HG02840 (cell line): ENCODE measurements around the gene SEC11C.
A peak's percentile ranks its signal among the peaks of the same experiment; 100 is the strongest.
"Not testable (repeated sequence)": the region's sequence is repeated elsewhere in the genome, so short reads cannot be mapped to it uniquely, and the experiment has no call there.

Source experiments
- ATAC-seq: cut with Tn5 transposase; IDR thresholded peaks from one replicate; pipeline ENCODE4 v1.9.1; 2021; ENCODE audit warnings: mild to moderate bottlenecking, moderate library complexity, moderate number of reproducible peaks; ENCODE audit not compliant: unreplicated experiment, low FRiP score

Gene SEC11C

DNA sequence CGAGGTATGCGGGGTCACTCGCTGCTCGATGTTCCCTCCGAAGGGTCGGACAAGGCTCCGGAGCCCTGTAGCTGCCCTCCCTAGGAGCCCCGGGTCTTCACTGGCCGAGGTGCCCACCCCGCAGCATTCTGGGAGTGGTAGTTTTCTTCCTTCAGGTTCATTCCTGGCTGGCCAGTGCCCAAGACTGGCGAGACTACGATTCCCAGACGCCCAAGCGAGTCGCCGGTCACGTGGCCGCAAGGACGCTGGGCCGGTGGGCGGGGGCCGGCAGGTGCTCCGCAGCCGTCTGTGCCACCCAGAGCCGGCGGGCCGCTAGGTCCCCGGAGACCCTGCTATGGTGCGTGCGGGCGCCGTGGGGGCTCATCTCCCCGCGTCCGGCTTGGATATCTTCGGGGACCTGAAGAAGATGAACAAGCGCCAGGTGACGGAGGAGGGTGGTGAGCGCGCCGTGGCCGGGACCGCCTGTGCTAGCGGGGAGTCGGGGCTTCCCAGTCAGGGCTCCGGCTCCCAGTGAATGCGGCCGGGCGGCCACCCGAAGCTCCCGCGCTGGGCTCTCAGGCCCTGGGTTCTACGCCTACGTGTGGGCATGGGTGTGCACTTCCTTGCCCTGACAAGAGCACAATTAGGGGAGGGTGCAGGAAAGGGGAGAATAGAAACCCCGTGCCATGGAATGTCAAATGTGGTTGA is at the start of gene SEC11C:
Gene SEC11C, plus strand, starts transcription at position 270 of the 687 bp plus-strand sequence. Its CDS starts 65 bp downstream, at position 335.
- peak; percentile 82 for ATAC-seq

DNA sequence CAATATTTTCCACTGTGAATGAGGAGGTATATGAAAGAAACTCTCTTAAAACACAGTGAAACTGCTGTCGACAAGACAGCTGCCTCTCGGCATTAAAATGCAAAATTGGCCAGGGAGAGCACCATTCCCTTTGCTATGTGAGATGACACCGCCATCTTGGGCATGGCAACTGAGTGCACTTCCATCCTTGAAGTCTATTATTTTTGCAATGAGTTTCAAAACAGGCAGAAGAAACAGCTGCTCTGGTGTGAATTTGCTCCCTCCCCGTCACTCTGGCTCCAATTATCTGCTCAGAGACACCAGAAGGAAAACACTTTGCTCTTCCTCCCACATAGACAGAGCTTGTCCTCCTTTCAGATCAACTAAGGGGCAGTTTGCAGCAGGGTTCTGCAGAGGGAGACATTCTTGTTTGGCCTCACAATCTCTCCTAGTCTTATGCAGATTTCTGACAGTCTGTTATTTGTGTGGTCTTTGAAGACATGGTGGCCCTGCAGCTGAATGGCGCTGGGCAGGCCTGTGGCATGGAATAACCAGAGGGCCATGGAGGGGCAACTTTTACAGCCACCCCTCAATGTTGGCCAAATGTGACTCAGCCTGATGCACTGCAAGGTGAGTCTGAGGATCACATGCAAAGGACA is 48.6 kb upstream of the SEC11C start:
- no peak for ATAC-seq

DNA sequence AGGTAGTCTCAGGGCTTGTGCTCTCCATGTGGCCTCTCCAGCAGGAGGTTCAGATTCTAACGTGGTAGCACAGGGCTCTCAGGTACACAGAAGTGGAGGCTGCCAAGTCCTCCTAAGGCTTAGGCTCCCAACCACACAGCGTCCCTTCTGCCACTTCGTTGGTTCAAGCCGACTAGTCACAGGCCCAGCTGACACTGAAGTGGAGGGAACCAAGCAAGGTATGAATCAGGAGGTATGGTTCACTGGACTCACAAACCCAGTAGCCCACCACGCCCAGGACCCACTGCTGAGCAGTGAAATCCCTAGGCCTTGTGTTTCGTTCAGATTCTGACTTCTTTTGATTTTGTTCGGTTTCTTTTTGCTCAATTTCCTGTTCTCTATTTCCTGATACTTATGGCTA is 46.0 kb upstream of the SEC11C start:
- no peak for ATAC-seq

DNA sequence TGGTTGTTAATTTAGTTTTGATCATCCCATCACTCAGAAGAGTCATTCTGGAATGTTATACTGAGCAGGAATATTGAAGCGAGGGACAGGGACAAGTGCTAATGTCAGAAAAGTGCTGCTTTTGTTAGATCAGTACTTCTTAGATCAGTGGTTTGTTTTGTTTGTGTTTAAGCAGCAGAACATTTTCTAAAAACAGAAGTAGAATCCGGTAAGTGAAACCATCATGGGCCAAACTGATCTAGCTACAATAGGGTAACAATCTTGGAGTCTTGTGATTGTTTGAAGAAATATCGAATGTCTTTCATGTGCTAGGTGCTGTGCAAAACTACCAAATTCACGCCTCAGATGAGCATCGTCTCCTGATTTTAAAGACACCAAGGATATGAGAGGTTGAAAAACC is 45.1 kb upstream of the SEC11C start:
- ATAC-seq: no peak

DNA sequence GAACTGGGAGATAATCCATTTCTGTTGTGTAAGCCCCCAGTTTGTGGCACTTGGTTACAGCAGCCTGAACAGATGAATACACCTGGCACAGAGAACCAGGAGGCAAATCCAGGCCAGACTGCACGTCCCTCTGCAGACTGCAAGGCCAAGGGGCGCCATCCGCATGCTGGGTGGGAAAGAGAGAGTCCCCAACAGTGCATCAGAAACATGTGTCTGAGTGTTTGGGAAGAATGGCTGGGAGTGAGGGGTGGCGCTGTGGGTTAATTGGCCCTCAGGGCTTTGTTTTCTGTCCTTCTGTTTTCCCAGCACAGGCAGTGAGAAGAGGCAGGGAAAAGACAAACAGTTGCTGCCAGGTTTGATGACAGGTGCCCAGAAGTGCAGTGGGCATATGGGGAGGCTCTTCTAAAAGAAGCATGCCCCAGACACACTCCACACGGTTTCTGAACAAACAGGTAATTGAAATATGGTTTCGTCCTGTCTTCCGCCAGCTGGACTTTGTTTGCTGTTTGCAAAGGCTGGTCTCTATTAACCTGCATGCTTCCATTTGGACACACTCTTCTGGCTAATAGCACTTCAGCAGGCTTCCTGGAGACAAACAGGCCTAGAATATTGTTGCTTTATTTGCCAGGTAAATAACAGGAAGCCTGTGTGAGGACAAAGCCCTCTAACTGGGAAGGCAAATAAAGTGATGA is 43.4 kb upstream of the SEC11C start:
- ATAC-seq: no peak

DNA sequence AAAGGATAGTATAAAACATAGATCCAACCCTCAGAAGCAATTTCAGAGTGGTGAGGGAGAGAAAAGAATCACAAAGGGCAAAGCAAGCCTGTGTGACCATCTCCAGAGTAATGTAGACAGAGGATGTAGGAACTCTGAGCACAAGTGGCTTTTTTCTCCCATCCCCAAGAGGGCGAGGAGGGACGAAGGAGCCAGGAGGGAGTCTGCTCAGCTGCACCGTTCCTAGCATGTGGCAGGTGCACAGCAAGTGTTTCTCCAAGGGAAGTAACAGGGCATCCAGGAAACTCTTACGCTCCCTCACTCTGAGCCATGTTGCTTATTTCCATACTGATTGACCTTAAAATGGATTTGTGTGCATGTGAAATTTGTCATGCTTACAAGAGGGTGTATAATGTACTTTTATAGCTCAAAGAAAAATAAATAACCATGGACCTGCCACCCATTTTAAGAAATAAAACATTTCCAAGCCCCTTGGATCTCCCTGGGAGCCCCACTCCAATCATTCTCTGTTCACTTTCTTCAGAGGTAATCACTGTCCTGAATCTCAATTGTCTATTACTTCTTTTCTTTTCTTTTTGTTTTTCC is 37.8 kb upstream of the SEC11C start:
- no peak for ATAC-seq

DNA sequence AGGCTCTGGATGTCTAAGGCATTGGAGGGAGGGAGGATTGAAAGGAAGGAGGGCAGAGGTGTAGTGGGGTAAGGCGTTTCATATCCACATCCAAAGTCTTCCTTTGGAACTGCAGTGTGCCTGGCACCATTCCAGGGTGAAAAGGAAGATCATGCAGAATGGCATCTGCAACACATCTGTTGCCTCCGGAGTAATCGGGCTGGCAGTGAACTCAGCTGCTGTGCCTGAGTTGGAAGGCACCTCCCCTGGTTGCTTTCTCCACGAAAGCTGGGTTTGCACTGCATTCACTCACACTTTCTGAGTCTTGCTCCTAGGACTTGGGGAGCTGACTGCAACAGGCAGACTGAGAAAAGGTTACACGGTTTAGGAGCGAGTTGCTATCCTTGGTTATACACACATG is 30.3 kb upstream of the SEC11C start:
- ATAC-seq: no peak

DNA sequence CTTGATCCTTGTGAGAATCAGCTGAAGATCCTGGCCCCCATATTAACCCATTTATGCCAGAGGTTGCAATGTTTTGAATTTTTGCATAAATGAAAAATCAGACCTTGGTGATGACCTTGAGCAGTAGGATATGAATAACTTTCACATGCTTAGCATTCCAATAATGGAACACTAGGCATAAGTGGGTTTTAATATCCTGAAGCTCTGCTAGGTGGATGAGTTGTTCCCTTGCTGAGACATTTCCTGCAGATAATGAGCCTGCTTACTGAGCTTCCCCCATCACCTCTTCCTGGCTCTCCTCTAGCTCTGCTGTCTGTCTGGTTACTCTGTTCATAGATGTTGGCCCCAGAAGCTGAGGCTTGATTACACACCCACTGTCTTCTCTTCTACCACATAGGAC is 25.5 kb upstream of the SEC11C start:
- no peak for ATAC-seq

DNA sequence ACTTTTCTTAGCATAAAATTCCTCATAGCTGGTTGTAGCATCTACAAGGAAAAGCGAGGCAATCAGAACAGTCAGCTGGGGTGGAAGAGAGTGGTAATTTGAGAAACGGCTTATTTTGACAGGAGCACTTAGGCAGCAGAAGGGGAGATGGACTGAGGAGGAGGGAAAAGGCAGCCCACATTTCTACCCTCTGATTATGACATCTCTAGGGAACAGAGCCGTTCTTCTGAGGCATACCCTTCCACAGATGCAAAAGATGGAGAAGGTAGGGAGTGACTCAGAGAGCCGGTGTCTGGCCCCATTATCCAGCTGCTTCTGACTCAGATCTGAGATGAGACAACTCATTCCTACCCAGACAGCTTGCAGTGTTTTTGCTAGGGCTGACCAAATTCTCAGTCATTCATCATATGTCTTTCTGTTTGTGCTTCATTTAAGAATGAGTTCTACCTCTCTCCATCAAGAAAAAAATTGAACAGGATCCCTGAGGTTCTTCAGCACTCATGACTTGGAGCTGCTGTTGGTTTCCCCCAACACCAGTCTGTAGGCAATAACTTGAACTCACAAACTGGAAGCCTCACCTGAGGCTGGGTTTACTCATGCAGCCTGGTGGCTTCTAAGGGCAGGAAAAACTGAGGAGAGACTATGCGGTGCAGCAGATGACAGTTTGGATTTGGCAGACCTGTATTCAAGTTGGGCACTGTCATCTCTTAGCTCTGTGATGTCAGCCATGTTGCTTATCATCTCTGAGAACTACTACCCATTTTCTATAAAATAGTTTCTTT is 15.9 kb upstream of the SEC11C start:
- no peak for ATAC-seq

DNA sequence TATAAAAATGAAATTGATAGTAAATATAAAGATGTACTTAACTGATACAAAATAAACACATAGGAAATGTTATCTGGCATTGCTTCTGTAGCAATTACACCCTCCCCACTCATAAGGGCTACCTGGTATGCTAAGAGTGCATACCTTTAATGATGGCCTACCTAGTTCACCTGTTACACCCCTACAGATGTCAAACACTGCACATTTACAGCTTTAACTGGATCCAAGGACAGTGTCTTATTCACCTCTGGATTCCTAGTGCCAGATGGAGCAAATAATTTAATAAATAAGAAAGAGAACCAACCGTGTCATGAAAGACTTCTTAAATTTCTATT is 15.3 kb upstream of the SEC11C start:
- no peak for ATAC-seq

DNA sequence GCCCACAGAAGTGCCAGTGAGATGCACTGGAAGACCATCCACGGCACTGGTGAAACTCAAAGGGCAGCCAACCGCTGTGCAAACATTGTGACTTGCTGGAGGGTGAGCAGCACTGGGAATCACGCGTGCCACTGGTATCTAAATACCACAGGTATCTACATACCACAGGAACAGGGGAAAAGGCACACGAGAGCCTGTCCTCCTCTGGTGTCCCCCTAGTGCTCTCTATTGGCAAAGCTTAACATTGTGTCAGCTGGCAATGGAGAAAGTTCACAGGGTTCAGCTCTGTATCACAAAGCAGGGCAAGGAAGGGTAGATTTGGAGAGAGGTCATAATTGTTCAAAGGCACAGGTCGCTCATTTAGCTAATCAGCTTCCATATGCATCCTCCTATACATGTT is 12.6 kb upstream of the SEC11C start:
- no peak for ATAC-seq

DNA sequence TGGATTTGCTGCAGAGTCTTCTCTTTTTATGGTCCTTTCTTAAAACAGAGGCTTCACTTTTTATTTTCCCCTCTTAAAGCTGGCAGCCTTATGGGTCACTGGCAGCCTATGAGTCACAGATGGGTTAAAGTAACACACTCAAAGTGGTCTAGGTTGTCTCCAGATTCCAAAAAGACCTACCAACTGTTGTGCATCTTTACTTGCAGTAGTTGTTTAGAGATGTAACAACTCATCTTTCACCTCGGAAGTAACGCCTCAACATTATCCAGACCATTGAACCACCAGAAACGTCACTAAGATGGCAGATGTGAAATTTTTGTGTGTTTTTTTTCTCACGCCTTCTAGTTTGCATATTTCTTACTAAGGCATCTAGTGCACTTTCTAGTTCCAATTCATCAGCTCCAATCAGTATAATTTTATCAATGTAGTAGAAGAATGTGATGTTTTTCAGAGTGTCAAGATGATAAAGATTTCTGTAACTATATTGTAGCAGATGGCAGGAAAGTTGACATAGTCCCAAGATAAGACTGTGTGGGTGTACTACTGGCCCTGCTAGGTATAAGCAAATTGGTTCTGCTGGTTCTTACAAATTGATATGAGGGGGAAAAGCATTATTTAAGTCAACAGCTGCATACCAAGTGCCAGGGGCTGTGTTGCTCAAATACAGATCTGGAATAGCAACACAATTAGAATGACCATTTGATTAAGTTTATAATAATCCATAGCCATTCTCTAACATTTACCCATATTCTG is 9.6 kb upstream of the SEC11C start:
- no peak for ATAC-seq

DNA sequence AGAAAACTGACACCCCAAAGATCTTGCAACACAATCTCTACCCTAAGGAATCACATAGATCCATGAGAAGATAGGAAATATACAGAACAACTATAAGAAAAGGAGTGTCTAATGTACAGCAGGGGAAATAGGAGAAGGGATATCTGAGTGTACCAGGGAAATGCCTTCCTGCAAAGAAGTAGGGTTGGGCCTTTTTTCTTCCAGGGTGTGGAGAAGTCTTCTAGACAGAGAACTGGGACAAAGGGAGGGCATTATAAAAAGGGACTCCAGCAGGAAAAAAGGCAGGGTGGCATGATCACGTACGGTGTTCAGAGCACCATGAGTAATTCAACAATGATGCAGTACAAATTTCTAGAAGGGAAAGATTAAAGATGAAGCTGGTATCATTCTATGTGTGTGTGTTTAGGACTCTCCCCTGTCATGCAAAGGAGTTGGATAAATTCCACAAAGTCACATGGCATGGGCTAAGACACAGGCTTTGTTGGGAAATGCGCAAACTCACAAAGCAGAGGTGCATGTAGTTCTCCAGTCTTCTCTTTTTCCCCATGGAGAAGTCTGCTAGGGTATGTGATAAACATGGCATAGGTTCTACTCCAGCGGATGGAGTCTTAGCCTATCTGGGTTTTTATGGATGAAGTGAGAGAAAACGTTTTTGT is 6.7 kb upstream of the SEC11C start:
- ATAC-seq: no peak

DNA sequence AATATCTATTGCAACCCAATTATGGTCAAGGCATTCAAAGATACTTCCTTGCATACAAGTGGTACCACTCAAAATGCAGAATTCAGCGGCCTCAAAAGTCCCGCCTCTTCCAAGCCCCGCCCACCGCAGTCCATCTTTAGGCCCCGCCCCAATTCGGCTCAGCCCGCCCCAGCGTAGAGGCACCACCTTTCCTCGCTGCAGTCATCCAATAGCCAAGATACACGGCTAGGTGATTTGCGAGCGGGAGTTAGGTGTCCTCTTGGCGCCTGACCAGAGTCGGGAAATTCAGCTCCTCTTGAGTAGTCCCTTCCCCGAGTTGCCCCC is 431 bp upstream of the SEC11C start:
- peak; percentile 67 for ATAC-seq

DNA sequence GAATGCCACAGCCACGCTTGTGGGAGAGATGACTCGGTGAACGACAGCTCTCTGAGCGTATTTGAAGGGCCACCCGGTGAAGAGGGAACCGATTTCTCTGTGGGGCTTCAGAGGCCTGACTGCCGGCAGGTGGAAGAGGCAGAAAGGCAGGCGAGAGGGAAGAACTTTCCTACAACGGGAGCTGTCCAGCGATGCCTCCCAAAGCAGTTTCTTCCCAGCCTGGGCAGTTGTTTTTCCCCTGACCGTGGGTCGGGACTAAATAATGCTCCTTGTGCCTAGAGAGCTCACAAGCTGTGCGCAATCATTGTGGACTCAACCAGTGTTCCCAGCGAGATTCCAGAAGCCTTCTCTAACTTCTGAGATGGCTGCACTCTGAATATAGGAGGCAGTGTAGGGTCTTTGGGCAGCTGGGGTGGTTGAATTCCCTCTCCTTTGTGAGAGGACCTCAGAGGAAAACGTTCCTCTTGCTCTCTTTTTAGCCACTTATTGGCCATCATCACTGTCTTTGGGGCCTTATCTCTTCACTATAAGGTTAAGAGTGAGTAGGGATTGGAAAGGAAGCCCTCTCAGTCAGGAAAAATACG is 710 bp downstream of the SEC11C start:
- ATAC-seq: peak; percentile 4

DNA sequence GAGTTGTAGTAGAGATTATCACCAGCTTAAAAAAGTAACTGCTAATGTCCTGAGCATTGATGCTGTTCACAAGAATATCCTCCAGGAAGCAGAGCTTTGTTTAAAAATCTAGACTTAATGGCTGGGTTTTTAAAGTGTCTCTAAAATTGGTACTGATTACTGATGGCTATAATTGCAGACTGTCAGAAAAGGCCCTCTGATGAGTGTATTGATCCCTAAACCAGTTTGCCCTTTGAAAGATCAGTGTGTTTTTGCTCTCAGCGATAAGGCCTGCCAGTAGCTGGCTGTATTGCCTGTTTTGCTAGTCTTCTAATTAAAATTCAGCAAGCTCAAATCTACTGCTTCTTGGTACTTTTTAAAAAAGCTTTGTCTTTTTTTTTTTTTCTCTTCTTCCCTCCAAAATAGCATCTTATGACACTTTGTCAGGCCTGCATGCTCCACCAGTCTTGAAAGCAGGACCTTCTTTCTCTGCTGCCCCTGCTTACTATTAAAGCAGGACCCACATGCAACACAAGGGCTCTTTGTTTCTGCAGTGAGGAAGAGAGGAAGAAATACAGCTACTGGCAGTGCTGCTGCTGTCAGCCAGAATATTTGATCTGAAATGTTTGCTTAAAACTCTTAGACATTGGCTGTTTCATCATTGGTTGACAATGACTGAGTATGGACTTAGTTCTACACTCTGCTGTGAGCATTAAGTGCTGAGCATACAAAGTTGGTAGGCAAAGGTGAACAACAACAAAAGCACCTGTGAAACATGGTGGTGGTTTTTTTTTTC is 1.8 kb downstream of the SEC11C start:
- ATAC-seq: no peak

DNA sequence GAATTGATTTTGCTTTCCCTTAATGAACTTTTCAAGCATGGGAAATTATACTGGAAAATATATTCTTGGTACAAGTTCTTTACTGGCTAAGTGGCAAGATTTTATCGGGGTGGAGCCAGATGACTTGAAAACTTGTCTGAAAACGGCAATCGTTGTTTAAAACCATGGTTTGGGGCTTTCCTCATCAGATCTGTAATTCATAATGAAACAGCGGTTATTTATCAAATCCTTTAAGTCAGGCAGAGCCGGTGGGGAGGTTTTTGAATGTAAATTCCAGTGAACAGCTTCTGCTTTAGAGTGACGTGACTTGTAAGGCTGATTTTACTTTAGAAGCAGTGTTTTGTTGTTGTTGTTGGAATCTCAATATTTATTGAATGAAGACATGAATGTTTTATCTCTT is 2.6 kb downstream of the SEC11C start:
- no peak for ATAC-seq

DNA sequence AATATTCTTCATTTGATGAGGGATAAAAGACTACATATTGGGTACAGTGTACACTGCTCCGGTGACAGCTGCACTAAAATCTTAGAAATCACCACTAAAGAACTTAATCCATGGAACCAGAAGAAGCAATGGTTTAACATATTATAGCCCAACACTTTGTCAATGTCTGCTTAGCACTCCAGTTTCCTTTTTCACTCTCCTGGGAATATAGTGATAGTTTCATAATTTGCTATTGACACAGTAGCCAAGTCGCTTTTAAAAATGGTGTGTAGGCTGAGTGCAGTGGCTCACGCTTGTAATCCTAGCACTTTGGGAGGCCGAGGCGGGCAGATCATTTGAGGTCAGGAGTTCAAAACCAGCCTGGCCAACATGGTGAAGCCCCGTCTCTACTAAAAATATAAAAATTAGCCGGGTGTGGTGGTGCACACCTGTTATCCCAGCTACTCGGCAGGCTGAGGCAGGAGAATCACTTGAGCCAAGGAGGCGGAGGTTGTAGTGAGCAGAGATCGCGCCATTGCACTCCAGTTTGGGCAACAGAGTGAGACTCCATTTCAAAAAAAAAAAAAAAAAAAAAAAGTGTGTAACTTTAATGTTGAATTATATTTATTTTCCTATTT is 3.2 kb downstream of the SEC11C start:
- not testable (repeated sequence) for ATAC-seq
